Neutrophil (primary cell): Measurements from ENCODE around the gene FXYD4.
A peak's percentile ranks its signal among the peaks of the same experiment; 100 is the strongest.
"Not testable (repeated sequence)": the region's sequence is repeated elsewhere in the genome, so short reads cannot be mapped to it uniquely, and the experiment has no call there.

Source experiments
- H3K27ac ChIP-seq: fragments of 200-600 bp; sonication (generic); 2 replicates; pipeline ENCODE4 v1.5.1; 2016; ENCODE audit warnings: mild to moderate bottlenecking, moderate library complexity
- H3K27me3 ChIP-seq: fragments of 200-600 bp; sonication (generic); 2 replicates; pipeline ENCODE4 v1.6.0; 2016; ENCODE audit warnings: mild to moderate bottlenecking
- H3K36me3 ChIP-seq: fragments of 200-600 bp; sonication (generic); 2 replicates; pipeline ENCODE4 v1.5.1; 2017
- H3K4me1 ChIP-seq, 2 experiments: fragments of 200-600 bp in 1 of 2; sonication (generic) in 1 of 2; 1 replicate in 1 of 2; 2 replicates in 1 of 2; pipeline versions ENCODE4 v1.5.1 to v1.6.1; 2013 to 2016; ENCODE audit warnings: low read depth in 1 of 2, low read length in 1 of 2, mild to moderate bottlenecking in 1 of 2, moderate library complexity in 1 of 2; ENCODE audit not compliant: control insufficient read depth in 1 of 2, insufficient read depth in 1 of 2
- H3K4me3 ChIP-seq, 2 experiments: fragments of 200-600 bp in 1 of 2; sonication (generic) in 1 of 2; 1 replicate in 1 of 2; 2 replicates in 1 of 2; pipeline ENCODE4 v1.5.1; 2013 to 2016; ENCODE audit warnings: low read depth in 1 of 2, low read length in 1 of 2, mild to moderate bottlenecking in 1 of 2, moderate library complexity in 1 of 2
- H3K9me3 ChIP-seq: fragments of 200-600 bp; sonication (generic); 2 replicates; pipeline ENCODE4 v1.5.1; 2016
- TF ChIP-seq, protein P1 (sequence below): fragments of 200-600 bp; sonication (generic); IDR thresholded peaks from 2 replicates; pipeline ENCODE4 v1.5.1; 2016; ENCODE audit warnings: antibody characterized with exemption

The FXYD4 gene

DNA sequence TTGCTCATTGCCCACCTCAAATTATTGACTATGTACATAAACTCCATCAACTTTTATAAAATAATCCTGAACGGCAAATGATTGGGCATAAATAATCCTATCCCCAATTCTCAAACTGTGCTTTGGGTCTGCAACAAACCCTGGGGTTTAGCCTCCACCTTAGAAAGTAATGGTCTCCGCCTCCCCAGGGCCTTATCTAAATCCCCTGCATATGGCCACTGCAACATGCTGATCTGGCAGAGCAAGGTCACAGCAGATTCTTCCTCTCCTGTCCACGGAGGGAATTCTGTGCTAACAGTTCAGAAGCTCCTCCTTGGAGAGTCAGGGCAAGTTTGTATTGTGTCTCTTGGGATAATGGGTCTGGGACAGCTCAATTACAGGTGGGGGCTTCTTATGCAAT, 18.4 kb downstream of the FXYD4 start:
- Histone ChIP-seq H3K27ac (peak overlapping the region; percentile 39), H3K36me3 (peaks cover 82% of the 10 kb centered on the region), H3K9me3 (no peaks in the 10 kb centered on the region), H3K27me3 (no peaks in the 10 kb centered on the region), H3K4me1 (peaks cover 20 to 24% of the 10 kb centered on the region in 2 experiments), H3K4me3 (no peak overlapping the region)
- TF ChIP-seq, protein P1, sequence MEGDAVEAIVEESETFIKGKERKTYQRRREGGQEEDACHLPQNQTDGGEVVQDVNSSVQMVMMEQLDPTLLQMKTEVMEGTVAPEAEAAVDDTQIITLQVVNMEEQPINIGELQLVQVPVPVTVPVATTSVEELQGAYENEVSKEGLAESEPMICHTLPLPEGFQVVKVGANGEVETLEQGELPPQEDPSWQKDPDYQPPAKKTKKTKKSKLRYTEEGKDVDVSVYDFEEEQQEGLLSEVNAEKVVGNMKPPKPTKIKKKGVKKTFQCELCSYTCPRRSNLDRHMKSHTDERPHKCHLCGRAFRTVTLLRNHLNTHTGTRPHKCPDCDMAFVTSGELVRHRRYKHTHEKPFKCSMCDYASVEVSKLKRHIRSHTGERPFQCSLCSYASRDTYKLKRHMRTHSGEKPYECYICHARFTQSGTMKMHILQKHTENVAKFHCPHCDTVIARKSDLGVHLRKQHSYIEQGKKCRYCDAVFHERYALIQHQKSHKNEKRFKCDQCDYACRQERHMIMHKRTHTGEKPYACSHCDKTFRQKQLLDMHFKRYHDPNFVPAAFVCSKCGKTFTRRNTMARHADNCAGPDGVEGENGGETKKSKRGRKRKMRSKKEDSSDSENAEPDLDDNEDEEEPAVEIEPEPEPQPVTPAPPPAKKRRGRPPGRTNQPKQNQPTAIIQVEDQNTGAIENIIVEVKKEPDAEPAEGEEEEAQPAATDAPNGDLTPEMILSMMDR = no peak

DNA sequence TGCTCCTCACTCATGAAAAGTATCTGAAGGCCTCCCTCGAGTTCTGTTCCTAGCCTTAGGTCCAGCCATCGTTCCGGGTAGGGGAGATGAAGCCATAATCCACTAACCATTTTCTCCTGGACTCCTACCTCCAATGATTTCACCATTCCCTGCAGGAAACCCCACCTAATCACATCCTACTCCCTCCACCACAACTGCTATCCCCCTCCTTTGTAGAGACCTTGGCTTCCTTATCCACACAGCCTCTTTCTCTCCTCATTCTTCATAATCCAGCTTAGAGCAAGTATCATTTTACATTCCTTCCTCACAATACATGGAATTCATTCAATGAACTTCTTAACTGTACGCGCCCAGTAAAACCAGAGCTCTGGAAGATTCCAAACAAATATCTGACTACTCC, 18.9 kb downstream of the FXYD4 start:
- TF ChIP-seq, protein P1 = no peak
- Histone ChIP-seq H3K4me1 (peaks cover 24 to 28% of the 10 kb centered on the region in 2 experiments), H3K9me3 (no peaks in the 10 kb centered on the region), H3K36me3 (peaks cover 80% of the 10 kb centered on the region), H3K27ac (peak overlapping the region; percentile 39), H3K4me3 (no peak overlapping the region), H3K27me3 (no peaks in the 10 kb centered on the region)

GRCh38 chr10:43390759-43391158, 19.3 kb downstream of the FXYD4 start:
- H3K4me3 ChIP-seq = no peak overlapping the region
- H3K9me3 ChIP-seq = no peaks in the 10 kb centered on the region
- H3K4me1 ChIP-seq = peaks cover 28 to 32% of the 10 kb centered on the region in 2 experiments
- H3K36me3 ChIP-seq = peaks cover 76% of the 10 kb centered on the region
- peak overlapping the region; percentile 39 for H3K27ac ChIP-seq
- no peaks in the 10 kb centered on the region for H3K27me3 ChIP-seq
- TF ChIP-seq, protein P1 = peak; percentile 55

DNA sequence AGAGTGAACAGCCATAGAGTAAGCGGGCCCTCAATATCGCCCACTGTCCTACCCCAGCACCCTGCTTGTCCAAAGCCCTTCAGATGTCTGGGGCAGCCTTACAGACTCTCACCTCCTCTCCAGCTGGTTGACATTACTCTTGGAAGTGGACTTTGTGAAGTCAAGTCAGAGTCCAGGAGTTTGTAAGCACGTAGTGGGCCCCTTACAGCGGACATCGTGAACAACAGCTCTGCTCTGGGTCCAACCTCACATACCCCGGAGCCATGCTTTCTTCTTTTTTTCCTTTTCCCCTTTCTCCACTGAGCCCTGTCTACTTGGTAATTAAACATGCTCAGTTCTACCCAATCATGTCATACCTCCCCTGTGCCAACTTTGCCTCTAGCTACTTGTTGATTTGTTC, 20.1 kb downstream of the FXYD4 start:
- Histone ChIP-seq H3K27me3 (no peaks in the 10 kb centered on the region), H3K36me3 (peaks cover 68% of the 10 kb centered on the region), H3K9me3 (no peaks in the 10 kb centered on the region), H3K4me1 (peaks cover 36 to 39% of the 10 kb centered on the region in 2 experiments), H3K27ac (peak overlapping the region; percentile 98), H3K4me3 (no peak overlapping the region)
- TF ChIP-seq, protein P1 = no peak

DNA sequence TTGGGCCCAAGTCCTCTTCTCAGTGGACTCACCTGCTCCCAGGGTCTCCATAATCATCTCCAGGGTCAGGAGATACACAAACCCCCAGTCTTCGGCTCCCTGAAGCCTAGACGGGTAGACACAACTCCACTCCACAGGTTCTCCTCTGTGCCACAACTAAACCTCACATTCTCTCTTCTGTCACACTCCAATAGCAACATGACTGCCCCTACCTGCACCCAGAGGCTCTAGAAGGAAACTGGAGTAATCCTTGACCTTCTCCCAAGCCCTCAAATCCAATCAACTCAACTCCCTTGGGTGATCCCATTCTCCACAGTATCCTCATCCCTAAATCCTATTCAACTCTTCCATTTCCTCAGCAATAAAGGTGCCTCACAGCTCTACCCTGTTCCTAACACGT, 21.3 kb downstream of the FXYD4 start:
- peaks cover 45 to 46% of the 10 kb centered on the region in 2 experiments for H3K4me1 ChIP-seq
- peaks cover 56% of the 10 kb centered on the region for H3K36me3 ChIP-seq
- TF ChIP-seq, protein P1 = no peak
- H3K9me3 ChIP-seq = no peaks in the 10 kb centered on the region
- no peak overlapping the region for H3K4me3 ChIP-seq
- no peaks in the 10 kb centered on the region for H3K27me3 ChIP-seq
- peak overlapping the region; percentile 98 for H3K27ac ChIP-seq

DNA sequence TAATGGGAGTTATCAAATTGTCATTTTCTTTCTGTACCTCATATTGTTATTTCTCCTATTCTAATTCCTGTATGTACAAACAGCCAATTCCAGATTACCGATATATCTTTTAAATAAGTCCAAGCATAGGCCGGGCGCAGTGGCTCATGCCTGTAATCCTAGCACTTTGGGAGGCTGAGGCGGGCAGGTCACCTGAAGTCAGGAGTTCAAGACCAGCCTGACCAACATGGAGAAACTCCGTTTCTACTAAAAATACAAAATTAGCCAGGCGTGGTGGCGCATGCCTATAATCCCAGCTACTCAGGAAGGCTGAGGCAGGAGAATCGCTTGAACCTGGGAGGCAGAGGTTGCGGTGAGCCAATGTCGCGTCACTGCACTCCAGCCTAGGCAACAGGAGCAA, 21.8 kb downstream of the FXYD4 start:
- peaks cover 49 to 50% of the 10 kb centered on the region in 2 experiments for H3K4me1 ChIP-seq
- H3K4me3 ChIP-seq, H3K9me3 ChIP-seq, H3K27me3 ChIP-seq: not testable (repeated sequence)
- H3K36me3 ChIP-seq = peaks cover 51% of the 10 kb centered on the region
- peak overlapping the region; percentile 98 for H3K27ac ChIP-seq
